Activated naive CD4-positive, alpha-beta T cell treated with anti-CD3 and anti-CD28 coated beads for 36 hours (primary cell): ENCODE measurements around the gene HLCS. TPM values are rescaled to one million over a fixed set of nuclear protein-coding genes. Genes with fewer than 3 reads are reported as not detected.

Experiments used
- CTCF ChIA-PET: fragments of 350-600 bp; sonication (Branson Sonifier 250); formaldehyde crosslinking; loops from one replicate; lab custom pipeline; 2021; ENCODE audit warnings: antibody characterized with exemption; lab: Charles Lee
- DNase-seq: peaks from one replicate; pipeline ENCODE4 v3.0.0-alpha.2; 2020
- H3K27ac Mint-ChIP-seq: one replicate; pipeline ENCODE4 v1.8.0; 2021; ENCODE audit warnings: mild to moderate bottlenecking, mixed read lengths
- H3K27me3 Mint-ChIP-seq: one replicate; pipeline ENCODE4 v1.8.0; 2021; ENCODE audit warnings: low read depth, mixed read lengths
- H3K36me3 Mint-ChIP-seq: one replicate; pipeline ENCODE4 v1.8.0; 2021; ENCODE audit warnings: low read depth, mixed read lengths
- H3K4me1 Mint-ChIP-seq: one replicate; pipeline ENCODE4 v1.8.0; 2021; ENCODE audit warnings: low read depth, mixed read lengths
- H3K4me3 Mint-ChIP-seq: one replicate; pipeline ENCODE4 v1.8.0; 2021; ENCODE audit warnings: mild to moderate bottlenecking, moderate library complexity, mixed read lengths
- H3K9me3 Mint-ChIP-seq: one replicate; pipeline ENCODE4 v1.8.0; 2021; ENCODE audit warnings: mixed read lengths
- intact Hi-C: fragments of 100-400 bp; cut with micrococcal nuclease; formaldehyde crosslinking; loops from one replicate; pipeline ENCODE4 v1.15.1; 2023
- total RNA-seq, 2 experiments: library from RNA; stranded (reverse); gene quantifications; one replicate each; pipeline ENCODE4 v1.2.3, GENCODE V29; 2021

The HLCS gene
- total RNA-seq, 2 experiments from 2014 or later: 12.5 to 12.6 TPM

DNA sequence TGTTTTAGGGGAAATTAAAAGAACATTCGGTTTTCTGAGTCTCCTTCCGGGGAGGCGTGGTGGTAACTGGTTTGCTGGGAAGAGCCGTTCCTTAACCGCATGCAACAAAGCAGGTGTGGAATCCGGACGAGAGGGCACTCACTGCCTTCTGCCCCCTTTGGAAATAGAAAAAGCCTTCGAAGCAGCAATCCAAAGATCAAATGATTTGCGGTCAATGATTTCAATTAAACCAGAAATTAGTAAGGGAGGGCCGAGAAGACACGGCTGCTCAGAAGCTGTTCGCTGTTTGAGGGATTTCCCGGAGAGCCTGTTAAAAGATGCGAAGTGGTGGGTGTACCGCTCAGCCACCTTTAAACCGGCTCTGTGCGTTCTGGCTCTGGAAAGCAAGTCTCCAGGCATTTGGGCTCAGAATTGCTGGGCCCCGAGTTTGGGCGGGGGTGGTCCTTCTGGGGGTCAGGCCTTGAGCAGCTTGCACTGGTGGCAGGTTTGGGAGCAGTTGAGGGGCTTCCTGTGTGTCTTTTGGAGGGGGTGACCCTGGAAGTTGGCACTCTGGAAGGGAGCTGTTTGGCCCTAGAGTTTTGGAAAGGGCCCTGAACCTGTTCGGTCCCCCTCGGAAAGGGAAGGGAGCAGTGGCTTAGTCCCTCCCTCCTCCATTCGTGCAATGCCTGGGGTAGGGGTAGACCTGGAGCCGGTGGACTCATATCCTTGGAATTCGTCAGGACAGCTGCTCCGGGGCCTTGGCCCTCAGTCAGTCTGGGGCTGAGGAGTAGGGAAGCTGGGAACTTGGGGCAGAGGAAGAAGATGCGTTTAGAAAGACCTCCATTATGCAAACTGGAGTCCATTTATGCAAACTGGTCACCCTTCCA, 264.5 kb downstream of the HLCS start:
- intact Hi-C loops: loop anchor here (5.0 to 10.0 kb wide), 2 partner anchors 115 to 557 kb away; no protein-coding TSS in a partner anchor

DNA sequence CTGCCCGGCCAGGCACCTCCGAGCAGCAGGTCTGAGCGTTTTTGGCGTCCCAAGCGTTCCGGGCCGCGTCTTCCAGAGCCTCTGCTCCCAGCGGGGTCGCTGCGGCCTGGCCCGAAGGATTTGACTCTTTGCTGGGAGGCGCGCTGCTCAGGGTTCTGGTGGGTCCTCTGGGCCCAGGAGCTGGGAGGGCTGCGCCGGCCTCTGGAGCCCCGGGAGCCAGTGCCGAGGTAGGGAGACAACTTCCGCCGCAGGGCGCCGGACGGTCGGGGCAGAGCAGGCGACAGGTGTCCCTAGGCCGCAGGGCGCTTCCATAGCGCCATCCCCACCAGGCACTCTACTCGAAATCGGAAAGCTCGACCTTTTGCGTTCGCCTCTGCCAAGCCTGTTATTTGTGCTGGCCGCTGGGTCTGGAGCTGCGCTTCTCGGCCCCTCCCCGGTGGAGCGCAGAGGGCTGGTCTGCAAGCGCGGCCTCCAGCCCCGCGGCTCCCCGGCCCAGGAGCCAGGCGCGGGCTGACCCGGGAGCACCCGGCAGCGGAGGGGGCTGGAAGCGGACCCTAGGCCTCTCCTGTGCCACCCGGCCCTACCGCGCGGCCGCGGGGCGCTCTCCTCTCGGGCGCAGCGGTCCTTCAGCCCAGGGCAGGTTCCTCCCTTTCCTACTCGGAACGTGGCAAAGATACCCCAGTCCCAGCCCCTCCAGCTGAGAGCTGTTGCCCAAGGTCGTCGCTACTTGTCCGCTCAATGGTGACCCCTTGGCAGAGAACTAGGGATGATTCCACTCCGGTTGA, 265.3 kb downstream of the HLCS start:
- Mint-ChIP-seq H3K27me3 (peaks cover 74% of the 10 kb centered on the region), H3K36me3 (no peaks in the 10 kb centered on the region), H3K9me3 (no peaks in the 10 kb centered on the region), H3K27ac (no peak overlapping the region), H3K4me1 (peaks cover 40% of the 10 kb centered on the region), H3K4me3 (peak overlapping the region; percentile 69)
- CTCF ChIA-PET: interaction anchor here (0.7 to 1.1 kb wide), 2 partner anchors 37 to 71 kb away, joined by 3 to 4 read pairs; no protein-coding TSS in a partner anchor
- no peak for DNase-seq
- intact Hi-C loops: loop anchor here (5.0 to 10.0 kb wide), 2 partner anchors 114 to 556 kb away; no protein-coding TSS in a partner anchor

More for the DNA sequence above, 264.5 kb downstream of the HLCS start:
- Mint-ChIP-seq H3K27me3 (peaks cover 74% of the 10 kb centered on the region), H3K36me3 (no peaks in the 10 kb centered on the region), H3K9me3 (no peaks in the 10 kb centered on the region), H3K4me3 (peak overlapping the region; percentile 69), H3K27ac (no peak overlapping the region), H3K4me1 (peaks cover 46% of the 10 kb centered on the region)
- CTCF ChIA-PET: interaction anchor here (1.1 kb wide), 1 partner anchor 71 kb away, joined by 4 read pairs; no protein-coding TSS in a partner anchor
- DNase-seq: peak; percentile 52

Other genes with a start within 250 kb of the HLCS start
- under 1 TPM in 1 of 2 experiments, not detected in 1; 0.10 TPM for gene RIPPLY3, start 40.0 kb upstream of the HLCS start, total RNA-seq
- gene PIGP, start 106.4 kb upstream of the HLCS start, total RNA-seq: 10 to 100 TPM; 12.0 to 16.9 TPM
- gene TTC3, start 106.6 kb upstream of the HLCS start, total RNA-seq: 10 to 100 TPM; 53.7 to 53.8 TPM